Muscle of leg (tissue), 11 donors: Measurements from ENCODE around the gene TTC28. TPM values are rescaled to one million over a fixed set of nuclear protein-coding genes. Genes with fewer than 3 reads are reported as not detected.

Experiments
- DNase-seq: peaks from one replicate; pipeline ENCODE4 v3.0.0; 2013
- H3K27ac ChIP-seq: one replicate; pipeline ENCODE4 v1.5.1; 2013; ENCODE audit warnings: mild to moderate bottlenecking, low read length, control low read depth
- H3K27me3 ChIP-seq: one replicate; pipeline ENCODE4 v1.6.1; 2013; ENCODE audit warnings: low read length; ENCODE audit not compliant: control insufficient read depth, insufficient read depth
- H3K36me3 ChIP-seq: one replicate; pipeline ENCODE4 v1.6.1; 2013; ENCODE audit warnings: low read length; ENCODE audit not compliant: control insufficient read depth, insufficient read depth
- H3K4me1 ChIP-seq: one replicate; pipeline ENCODE4 v1.6.1; 2013; ENCODE audit warnings: low read length; ENCODE audit not compliant: control insufficient read depth, insufficient read depth
- H3K4me3 ChIP-seq: one replicate; pipeline ENCODE4 v1.5.1; 2013; ENCODE audit warnings: low read length, control low read depth
- H3K9me3 ChIP-seq: replicated peaks from 2 replicates; pipeline ENCODE4 v1.6.1; 2013; ENCODE audit warnings: low read depth, low read length; ENCODE audit not compliant: control insufficient read depth
- WGBS: methylation state at CpG from one replicate; pipeline ENCODE4 v1.1.5; 2013; ENCODE audit warnings: missing lambda C conversion rate; ENCODE audit not compliant: insufficient coverage; 5-methylcytosine and 5-hydroxymethylcytosine counted together
- polyA plus RNA-seq, 8 donors: library from polyadenylated mRNA; unstranded; fragments of 120-200 nt; gene quantifications; one replicate each; pipeline versions ENCODE4 v1.2.1 to v1.2.3, GENCODE V29; 2013; ENCODE audit warnings: inconsistent platforms in 1 of 8, low replicate concordance in 1 of 8; ENCODE audit not compliant: insufficient read length in 8 of 8, insufficient read depth in 1 of 8
- total RNA-seq: library from RNA; stranded (reverse); fragments of 120-200 nt; gene quantifications from one replicate; pipeline ENCODE4 v1.2.4, GENCODE V29; 2013

Gene TTC28
- total and polyA plus RNA-seq, 9 donors, result 17.9 to 31.8 (median 24.9) TPM

GRCh38 chr22:28146401-28147314 is 533.0 kb downstream of the TTC28 start:
- WGBS, result 92% methylated on average over 2 of the region's 5 CpGs
- H3K9me3 ChIP-seq, result no peaks in the 10 kb centered on the region
- DNase-seq, result no peak
- peaks cover 9% of the 10 kb centered on the region for H3K4me1 ChIP-seq
- H3K36me3 ChIP-seq, result no peaks in the 10 kb centered on the region
- H3K27me3 ChIP-seq, result no peaks in the 10 kb centered on the region
- no peak overlapping the region for H3K27ac ChIP-seq
- no peak overlapping the region for H3K4me3 ChIP-seq

- H3K27ac ChIP-seq, result peak overlapping the region; percentile 16
Observed at GRCh38 chr22:28143961-28144745, 535.5 kb downstream of the TTC28 start.

GRCh38 chr22:28143241-28143865 is 536.3 kb downstream of the TTC28 start:
- H3K9me3 ChIP-seq, result no peaks in the 10 kb centered on the region
- H3K27me3 ChIP-seq, result no peaks in the 10 kb centered on the region
- H3K4me1 ChIP-seq, result peaks cover 19% of the 10 kb centered on the region
- no peaks in the 10 kb centered on the region for H3K36me3 ChIP-seq
- no CpG with 5 or more reads among the region's 2 CpGs for WGBS
- peak overlapping the region; percentile 69 for H3K27ac ChIP-seq
- H3K4me3 ChIP-seq, result no peak overlapping the region
- DNase-seq, result peak; percentile 74

More at GRCh38 chr22:28143961-28144745, 535.5 kb downstream of the TTC28 start:
- Histone ChIP-seq H3K4me1 (peaks cover 19% of the 10 kb centered on the region), H3K36me3 (no peaks in the 10 kb centered on the region), H3K9me3 (no peaks in the 10 kb centered on the region), H3K4me3 (no peak overlapping the region), H3K27me3 (no peaks in the 10 kb centered on the region)
- DNase-seq, result peak; percentile 32
- 80% methylated on average over 1 of the region's 3 CpGs for WGBS

- Histone ChIP-seq H3K36me3 (no peaks in the 10 kb centered on the region), H3K4me1 (peaks cover 19% of the 10 kb centered on the region), H3K4me3 (no peak overlapping the region), H3K27me3 (no peaks in the 10 kb centered on the region), H3K27ac (peak overlapping the region; percentile 69), H3K9me3 (no peaks in the 10 kb centered on the region)
- no CpG with 5 or more reads among the region's 2 CpGs for WGBS
- peak; percentile 93 for DNase-seq
Observed at GRCh38 chr22:28142361-28142961, 537.2 kb downstream of the TTC28 start.

GRCh38 chr22:28141614-28142013 is 538.0 kb downstream of the TTC28 start:
- Histone ChIP-seq H3K27ac (no peak overlapping the region), H3K4me1 (peaks cover 19% of the 10 kb centered on the region), H3K9me3 (peaks cover 5% of the 10 kb centered on the region), H3K4me3 (no peak overlapping the region), H3K36me3 (no peaks in the 10 kb centered on the region), H3K27me3 (no peaks in the 10 kb centered on the region)
- DNase-seq, result no peak
- no CpG with 5 or more reads among the region's 2 CpGs for WGBS

GRCh38 chr22:28139961-28140360 is 539.7 kb downstream of the TTC28 start:
- H3K4me3 ChIP-seq, result no peak overlapping the region
- H3K27ac ChIP-seq, result no peak overlapping the region
- H3K27me3 ChIP-seq, result no peaks in the 10 kb centered on the region
- peaks cover 5% of the 10 kb centered on the region for H3K9me3 ChIP-seq
- DNase-seq, result no peak
- no CpG with 5 or more reads among the region's 2 CpGs for WGBS
- H3K4me1 ChIP-seq, result peaks cover 19% of the 10 kb centered on the region
- H3K36me3 ChIP-seq, result no peaks in the 10 kb centered on the region

- H3K4me1 ChIP-seq, result peaks cover 16% of the 10 kb centered on the region
- peaks cover 5% of the 10 kb centered on the region for H3K9me3 ChIP-seq
- DNase-seq, result peak; percentile 54
- H3K27me3 ChIP-seq, result no peaks in the 10 kb centered on the region
- H3K27ac ChIP-seq, result no peak overlapping the region
- WGBS, result no CpG with 5 or more reads among the region's 1 CpG
- H3K36me3 ChIP-seq, result no peaks in the 10 kb centered on the region
- no peak overlapping the region for H3K4me3 ChIP-seq
Observed at GRCh38 chr22:28139516-28139915, 540.1 kb downstream of the TTC28 start.

GRCh38 chr22:28137036-28137435 is 542.6 kb downstream of the TTC28 start:
- no CpG with 5 or more reads among the region's 3 CpGs for WGBS
- H3K36me3 ChIP-seq, result no peaks in the 10 kb centered on the region

GRCh38 chr22:28132466-28132865 is 547.2 kb downstream of the TTC28 start:
- Histone ChIP-seq H3K4me3 (no peak overlapping the region), H3K27me3 (no peaks in the 10 kb centered on the region), H3K36me3 (no peaks in the 10 kb centered on the region), H3K27ac (no peak overlapping the region), H3K4me1 (no peaks in the 10 kb centered on the region), H3K9me3 (peaks cover 5% of the 10 kb centered on the region)
- no peak for DNase-seq
- WGBS, result no CpG with 5 or more reads among the region's 2 CpGs

More at GRCh38 chr22:28137036-28137435, 542.6 kb downstream of the TTC28 start:
- Histone ChIP-seq H3K4me3 (no peak overlapping the region), H3K9me3 (peaks cover 5% of the 10 kb centered on the region), H3K27ac (no peak overlapping the region), H3K27me3 (no peaks in the 10 kb centered on the region), H3K4me1 (peaks cover 9% of the 10 kb centered on the region)
- DNase-seq, result no peak
